Neural progenitor cell (in vitro differentiated cells): ENCODE measurements around the gene KIRREL3. TPM values are rescaled to one million over a fixed set of nuclear protein-coding genes. Genes with fewer than 3 reads are reported as not detected.

ENCODE experiments used
- DNase-seq: peaks from one replicate; pipeline ENCODE4 v3.0.0-alpha.2; 2016; ENCODE audit warnings: low spot score
- H2AFZ ChIP-seq: fragments of 200-600 bp; sonication (generic); replicated peaks from 2 replicates; pipeline ENCODE4 v1.6.1; 2016; ENCODE audit warnings: antibody characterized with exemption
- H3F3A ChIP-seq: fragments of 200-600 bp; sonication (generic); 2 replicates; pipeline ENCODE4 v1.6.1; 2016; ENCODE audit warnings: antibody characterized with exemption, low read depth
- H3K27ac ChIP-seq: fragments of 200-600 bp; sonication (generic); 2 replicates; pipeline ENCODE4 v1.5.1; 2016; ENCODE audit warnings: mild to moderate bottlenecking
- H3K27me3 ChIP-seq: fragments of 200-600 bp; sonication (generic); 2 replicates; pipeline ENCODE4 v1.6.1; 2016; ENCODE audit warnings: mild to moderate bottlenecking, moderate library complexity
- H3K36me3 ChIP-seq: fragments of 200-600 bp; sonication (generic); 2 replicates; pipeline ENCODE4 v1.5.1; 2016
- H3K4me1 ChIP-seq: fragments of 200-600 bp; sonication (generic); 2 replicates; pipeline ENCODE4 v1.6.1; 2016; ENCODE audit warnings: mixed run types
- H3K4me2 ChIP-seq: fragments of 200-600 bp; sonication (generic); 2 replicates; pipeline ENCODE4 v1.6.1; 2016
- H3K4me3 ChIP-seq: fragments of 200-600 bp; sonication (generic); 2 replicates; pipeline ENCODE4 v1.5.1; 2016
- H3K79me2 ChIP-seq: fragments of 200-600 bp; sonication (generic); 2 replicates; pipeline ENCODE4 v1.6.1; 2016; ENCODE audit warnings: low read depth
- H3K9ac ChIP-seq: fragments of 200-600 bp; sonication (generic); 2 replicates; pipeline ENCODE4 v1.6.1; 2016
- H3K9me3 ChIP-seq: fragments of 200-600 bp; sonication (generic); 2 replicates; pipeline ENCODE4 v1.5.1; 2016; ENCODE audit warnings: low read depth
- H4K20me1 ChIP-seq: fragments of 200-600 bp; sonication (generic); 2 replicates; pipeline ENCODE4 v1.6.1; 2016; ENCODE audit warnings: low read depth
- H3K27ac Mint-ChIP-seq: 3 replicates; pipeline ENCODE4 v1.8.0; 2021; ENCODE audit warnings: mixed read lengths
- H3K27me3 Mint-ChIP-seq: 2 replicates; pipeline ENCODE4 v1.8.0; 2022; ENCODE audit warnings: low read depth, mild to moderate bottlenecking, inconsistent platforms, moderate library complexity, mixed read lengths; ENCODE audit not compliant: insufficient read depth
- H3K36me3 Mint-ChIP-seq: 3 replicates; pipeline ENCODE4 v1.8.0; 2021; ENCODE audit warnings: mixed read lengths
- H3K4me1 Mint-ChIP-seq: 3 replicates; pipeline ENCODE4 v1.8.0; 2021; ENCODE audit warnings: mixed read lengths
- H3K4me3 Mint-ChIP-seq: 3 replicates; pipeline ENCODE4 v1.8.0; 2021; ENCODE audit warnings: mild to moderate bottlenecking, moderate library complexity, mixed read lengths
- H3K9me3 Mint-ChIP-seq: 3 replicates; pipeline ENCODE4 v1.8.0; 2020; ENCODE audit warnings: mixed read lengths
- CTCF ChIP-seq: fragments of 200-600 bp; sonication (generic); IDR thresholded peaks from 2 replicates; pipeline ENCODE4 v1.5.1; 2017; ENCODE audit warnings: antibody characterized with exemption, mild to moderate bottlenecking
- EZH2 ChIP-seq: fragments of 200-600 bp; sonication (generic); IDR thresholded peaks from 2 replicates; pipeline ENCODE4 v1.6.1; 2017; ENCODE audit warnings: antibody characterized with exemption, mild to moderate bottlenecking, moderate library complexity
- EZH2phosphoT487 ChIP-seq: fragments of 200-600 bp; sonication (generic); IDR thresholded peaks from 2 replicates; pipeline ENCODE4 v1.6.1; 2017; ENCODE audit warnings: antibody characterized with exemption
- total RNA-seq: library from RNA; depleted of rRNA; stranded (reverse); fragments of >200 nt; gene quantifications from 2 replicates; pipeline ENCODE4 v1.2.3, GENCODE V29; 2015; ENCODE audit warnings: low replicate concordance

The KIRREL3 gene
- total RNA-seq, 1 donor from 2014 or later: 1.1 TPM

- H3K36me3 ChIP-seq: no peaks in the 10 kb centered on the region
- peaks cover 7% of the 10 kb centered on the region for H3K36me3 Mint-ChIP-seq
- H3K4me2 ChIP-seq: peak overlapping the region; percentile 38
- no peak for DNase-seq
- no peak overlapping the region for H3K4me3 Mint-ChIP-seq
- peaks cover 2% of the 10 kb centered on the region for H3K9me3 Mint-ChIP-seq
- peaks cover 30% of the 10 kb centered on the region for H3F3A ChIP-seq
- peaks cover 27% of the 10 kb centered on the region for H3K27me3 Mint-ChIP-seq
- peak overlapping the region; percentile 57 for H2AFZ ChIP-seq
- no peak overlapping the region for H3K4me3 ChIP-seq
- H3K9ac ChIP-seq: no peak overlapping the region
- H3K4me1 ChIP-seq: peaks cover 26% of the 10 kb centered on the region
- no peaks in the 10 kb centered on the region for H3K9me3 ChIP-seq
- peak overlapping the region; percentile 94 for H3K27ac Mint-ChIP-seq
- H3K4me1 Mint-ChIP-seq: peaks cover 24% of the 10 kb centered on the region
- no peaks in the 10 kb centered on the region for H4K20me1 ChIP-seq
- no peak for TF ChIP-seq EZH2
- no peak for TF ChIP-seq EZH2phosphoT487
- no peak for TF ChIP-seq CTCF
- H3K79me2 ChIP-seq: no peaks in the 10 kb centered on the region
- peak overlapping the region; percentile 29 for H3K27ac ChIP-seq
- H3K27me3 ChIP-seq: no peaks in the 10 kb centered on the region
Observed at GRCh38 chr11:126452241-126453101, 548.1 kb downstream of the KIRREL3 start.

GRCh38 chr11:126451211-126451802 is 549.3 kb downstream of the KIRREL3 start:
- H3K27me3 Mint-ChIP-seq: peaks cover 26% of the 10 kb centered on the region
- Histone ChIP-seq H3K4me2 (no peak overlapping the region), H3F3A (peaks cover 30% of the 10 kb centered on the region), H3K9ac (no peak overlapping the region), H3K27ac (no peak overlapping the region), H3K4me1 (peaks cover 26% of the 10 kb centered on the region), H3K79me2 (no peaks in the 10 kb centered on the region), H3K9me3 (no peaks in the 10 kb centered on the region), H2AFZ (no peak overlapping the region), H3K36me3 (no peaks in the 10 kb centered on the region), H4K20me1 (no peaks in the 10 kb centered on the region), H3K27me3 (no peaks in the 10 kb centered on the region), H3K4me3 (no peak overlapping the region)
- DNase-seq: no peak
- peaks cover 2% of the 10 kb centered on the region for H3K9me3 Mint-ChIP-seq
- peaks cover 24% of the 10 kb centered on the region for H3K4me1 Mint-ChIP-seq
- peaks cover 7% of the 10 kb centered on the region for H3K36me3 Mint-ChIP-seq
- H3K27ac Mint-ChIP-seq: no peak overlapping the region
- no peak for TF ChIP-seq CTCF
- TF ChIP-seq EZH2phosphoT487: no peak
- TF ChIP-seq EZH2: no peak
- peak overlapping the region; percentile 69 for H3K4me3 Mint-ChIP-seq

DNA sequence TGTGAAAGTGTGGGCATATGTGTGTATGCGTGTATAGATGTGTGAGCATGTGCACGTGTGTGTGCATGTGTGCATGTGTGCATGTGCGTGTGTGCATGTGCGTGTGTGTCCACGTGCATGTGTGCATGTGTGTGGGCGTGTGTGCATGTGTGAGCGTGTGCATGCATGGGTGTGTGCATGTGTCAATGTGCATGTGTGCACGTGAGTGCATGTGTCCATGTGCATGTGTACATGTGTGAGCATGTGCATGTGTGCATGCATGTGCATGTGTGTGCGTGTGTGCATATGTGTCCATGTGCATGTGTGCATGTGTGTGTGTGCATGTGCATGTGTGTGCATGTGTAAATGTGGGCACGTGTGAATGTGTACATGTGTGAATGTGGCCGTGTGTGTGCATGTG is 549.8 kb downstream of the KIRREL3 start:
- no peak overlapping the region for H3K4me3 ChIP-seq
- Mint-ChIP-seq H3K27me3 (peaks cover 23% of the 10 kb centered on the region), H3K36me3 (peaks cover 7% of the 10 kb centered on the region), H3K9me3 (peaks cover 2% of the 10 kb centered on the region), H3K4me3 (peak overlapping the region; percentile 69), H3K27ac (no peak overlapping the region), H3K4me1 (peaks cover 24% of the 10 kb centered on the region)
- H3K36me3 ChIP-seq: no peaks in the 10 kb centered on the region
- TF ChIP-seq EZH2 (no peak), CTCF (no peak), EZH2phosphoT487 (no peak)
- no peaks in the 10 kb centered on the region for H3K9me3 ChIP-seq
- no peak overlapping the region for H2AFZ ChIP-seq
- H3K4me1 ChIP-seq: peaks cover 26% of the 10 kb centered on the region
- no peaks in the 10 kb centered on the region for H3K79me2 ChIP-seq
- H3K9ac ChIP-seq: no peak overlapping the region
- H3F3A ChIP-seq: peaks cover 30% of the 10 kb centered on the region
- no peak overlapping the region for H3K4me2 ChIP-seq
- no peaks in the 10 kb centered on the region for H3K27me3 ChIP-seq
- no peak for DNase-seq
- H3K27ac ChIP-seq: no peak overlapping the region
- H4K20me1 ChIP-seq: no peaks in the 10 kb centered on the region
